HG02610 (cell line): Measurements from ENCODE around the gene SLC22A5.
"Not testable (repeated sequence)": the region's sequence is repeated elsewhere in the genome, so short reads cannot be mapped to it uniquely, and the experiment has no call there.

Experiments used
- ATAC-seq: cut with Tn5 transposase; IDR thresholded peaks from one replicate; pipeline ENCODE4 v1.9.1; 2021; ENCODE audit warnings: mild to moderate bottlenecking, moderate library complexity; ENCODE audit not compliant: unreplicated experiment

SLC22A5 gene

GRCh38 chr5:132410451-132411303, 41.2 kb downstream of the SLC22A5 start:
- ATAC-seq = peak; percentile 66

GRCh38 chr5:132411304-132412013, 41.9 kb downstream of the SLC22A5 start:
- ATAC-seq = peak; percentile 12

- ATAC-seq = no peak
Measured at GRCh38 chr5:132413567-132413966, 44.1 kb downstream of the SLC22A5 start.

- no peak for ATAC-seq
Measured at GRCh38 chr5:132414634-132415378, 45.3 kb downstream of the SLC22A5 start.

- ATAC-seq = not testable (repeated sequence)
Measured at GRCh38 chr5:132415516-132415915, 46.0 kb downstream of the SLC22A5 start.

- ATAC-seq = no peak
Measured at GRCh38 chr5:132416306-132417009, 46.9 kb downstream of the SLC22A5 start.

GRCh38 chr5:132417010-132417439, 47.5 kb downstream of the SLC22A5 start:
- no peak for ATAC-seq

GRCh38 chr5:132417461-132417860, 48.0 kb downstream of the SLC22A5 start:
- ATAC-seq = no peak

GRCh38 chr5:132417889-132418485, 48.5 kb downstream of the SLC22A5 start:
- ATAC-seq = no peak

- ATAC-seq = no peak
Measured at GRCh38 chr5:132418881-132419280, 49.4 kb downstream of the SLC22A5 start.

- no peak for ATAC-seq
Measured at GRCh38 chr5:132419502-132420468, 50.3 kb downstream of the SLC22A5 start.

- ATAC-seq = peak; percentile 51
Measured at GRCh38 chr5:132420706-132421272, 51.3 kb downstream of the SLC22A5 start.

- no peak for ATAC-seq
Measured at GRCh38 chr5:132421462-132421861, 52.0 kb downstream of the SLC22A5 start.

- ATAC-seq = peak; percentile 34
Measured at GRCh38 chr5:132422720-132423437, 53.4 kb downstream of the SLC22A5 start.

- no peak for ATAC-seq
Measured at GRCh38 chr5:132423438-132423898, 54.0 kb downstream of the SLC22A5 start.

- ATAC-seq = no peak
Measured at GRCh38 chr5:132424167-132424880, 54.8 kb downstream of the SLC22A5 start.
